Astrocyte (in vitro differentiated cells and primary cell): Measurements from ENCODE around the gene SFXN3. TPM values are rescaled to one million over a fixed set of nuclear protein-coding genes. Genes with fewer than 3 reads are reported as not detected.

Experiments
- DNase-seq: peaks from one replicate; pipeline ENCODE4 v3.0.0-alpha.2; 2010; ENCODE audit warnings: low read depth
- FAIRE-seq: peaks from 2 replicates; lab custom pipeline; 2011; peaks lifted over from hg19 to GRCh38; lab: Jason Lieb, UNC
- H2AFZ ChIP-seq: 2 replicates; pipeline ENCODE4 v1.6.0; 2012; ENCODE audit warnings: low read depth, low read length, inconsistent platforms
- H3K27ac ChIP-seq: 2 replicates; pipeline ENCODE4 v1.5.1; 2011; ENCODE audit warnings: low read depth, low read length, inconsistent platforms
- H3K27me3 ChIP-seq: 2 replicates; pipeline ENCODE4 v1.6.0; 2011; ENCODE audit warnings: low read length, inconsistent platforms; ENCODE audit not compliant: insufficient read depth
- H3K36me3 ChIP-seq: 2 replicates; pipeline ENCODE4 v1.5.1; 2011; ENCODE audit warnings: low read length, inconsistent platforms; ENCODE audit not compliant: insufficient read depth
- H3K4me1 ChIP-seq: 2 replicates; pipeline ENCODE4 v1.5.1; 2011; ENCODE audit warnings: low read length, inconsistent platforms; ENCODE audit not compliant: insufficient read depth
- H3K4me2 ChIP-seq: 2 replicates; pipeline ENCODE4 v1.6.0; 2012; ENCODE audit warnings: low read length, inconsistent platforms
- H3K4me3 ChIP-seq: 2 replicates; pipeline ENCODE4 v1.5.1; 2011; ENCODE audit warnings: low read depth, mild to moderate bottlenecking, low read length, inconsistent platforms; ENCODE audit not compliant: insufficient read depth
- H3K79me2 ChIP-seq: 2 replicates; pipeline ENCODE4 v1.6.0; 2012; ENCODE audit warnings: mild to moderate bottlenecking, low read length, inconsistent platforms; ENCODE audit not compliant: insufficient read depth
- H3K9ac ChIP-seq: 2 replicates; pipeline ENCODE4 v1.6.0; 2012; ENCODE audit warnings: mild to moderate bottlenecking, low read length, inconsistent platforms
- H3K9me3 ChIP-seq: 2 replicates; pipeline ENCODE4 v1.5.1; 2012; ENCODE audit warnings: low read depth, mild to moderate bottlenecking, low read length, inconsistent platforms; ENCODE audit not compliant: insufficient read depth
- H4K20me1 ChIP-seq: 2 replicates; pipeline ENCODE4 v1.6.0; 2012; ENCODE audit warnings: low read length, inconsistent platforms; ENCODE audit not compliant: insufficient read depth
- H3K27ac Mint-ChIP-seq: one replicate; pipeline ENCODE4 v1.8.0; 2021; ENCODE audit warnings: mild to moderate bottlenecking, mixed read lengths; ENCODE audit not compliant: unreplicated experiment
- H3K27me3 Mint-ChIP-seq: one replicate; pipeline ENCODE4 v1.8.0; 2021; ENCODE audit warnings: low read depth, mixed read lengths; ENCODE audit not compliant: unreplicated experiment
- H3K36me3 Mint-ChIP-seq: one replicate; pipeline ENCODE4 v1.8.0; 2021; ENCODE audit warnings: low read depth, mixed read lengths; ENCODE audit not compliant: unreplicated experiment
- H3K4me1 Mint-ChIP-seq: one replicate; pipeline ENCODE4 v1.8.0; 2021; ENCODE audit warnings: low read depth, mixed read lengths; ENCODE audit not compliant: unreplicated experiment
- H3K4me3 Mint-ChIP-seq: one replicate; pipeline ENCODE4 v1.8.0; 2021; ENCODE audit warnings: mild to moderate bottlenecking, moderate library complexity, mixed read lengths; ENCODE audit not compliant: unreplicated experiment
- H3K9me3 Mint-ChIP-seq: one replicate; pipeline ENCODE4 v1.8.0; 2021; ENCODE audit warnings: mild to moderate bottlenecking, mixed read lengths; ENCODE audit not compliant: unreplicated experiment
- EZH2 ChIP-seq: IDR thresholded peaks from 2 replicates; pipeline ENCODE4 v1.6.1; 2012; ENCODE audit warnings: mild to moderate bottlenecking, low read length, inconsistent platforms; ENCODE audit not compliant: insufficient read depth
- total RNA-seq: library from RNA; stranded (reverse); gene quantifications from 2 replicates; pipeline ENCODE4 v1.2.1, GENCODE V29; 2021
- TF ChIP-seq, protein P1 (sequence below): IDR thresholded peaks from 2 replicates; pipeline ENCODE4 v1.5.1; 2011; ENCODE audit warnings: low read depth, mild to moderate bottlenecking, inconsistent platforms, low read length, moderate library complexity; ENCODE audit not compliant: insufficient read depth

The SFXN3 gene
- total RNA-seq, 1 donor from 2014 or later = 68.3 TPM

DNA sequence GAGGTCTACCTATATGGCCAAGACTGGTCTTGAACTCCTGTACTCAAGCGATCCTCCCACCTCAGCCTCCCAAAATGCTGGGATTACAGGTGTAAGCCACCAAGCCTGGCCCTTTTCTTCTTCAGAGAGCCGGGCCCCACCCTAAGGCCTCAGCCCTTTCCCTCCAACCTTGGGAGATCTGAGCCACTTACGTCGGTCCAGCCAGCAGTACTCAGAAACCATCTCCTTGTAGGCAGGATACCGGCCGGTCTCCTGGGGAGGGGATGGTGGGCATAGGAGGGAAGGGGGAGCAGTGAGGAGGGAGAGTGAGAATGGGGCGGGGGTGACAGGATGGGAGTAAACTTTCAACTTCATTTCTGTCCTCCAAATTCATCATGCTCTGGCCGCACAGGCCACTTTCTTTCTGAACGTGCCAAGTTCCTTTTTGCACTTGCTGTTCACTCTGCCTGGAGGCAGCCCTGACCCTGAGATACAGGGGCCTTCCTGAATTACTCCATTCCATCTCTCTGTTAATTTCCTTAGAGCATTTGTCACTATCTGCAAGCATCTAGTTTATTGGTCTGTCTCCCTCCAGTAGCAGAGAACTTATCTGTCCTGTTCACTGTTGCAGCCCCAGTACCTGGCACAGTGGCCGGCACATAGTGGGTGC lies 10.5 kb upstream of the SFXN3 start:
- Histone ChIP-seq H3K4me2 (no peak overlapping the region), H3K9me3 (no peaks in the 10 kb centered on the region), H3K36me3 (no peaks in the 10 kb centered on the region), H4K20me1 (no peaks in the 10 kb centered on the region), H3K4me1 (peaks cover 12% of the 10 kb centered on the region), H3K27ac (no peak overlapping the region), H2AFZ (no peak overlapping the region), H3K79me2 (no peaks in the 10 kb centered on the region), H3K27me3 (no peaks in the 10 kb centered on the region), H3K4me3 (no peak overlapping the region), H3K9ac (no peak overlapping the region)
- no peaks in the 10 kb centered on the region for H3K9me3 Mint-ChIP-seq
- TF ChIP-seq EZH2 = no peak
- TF ChIP-seq, protein P1, sequence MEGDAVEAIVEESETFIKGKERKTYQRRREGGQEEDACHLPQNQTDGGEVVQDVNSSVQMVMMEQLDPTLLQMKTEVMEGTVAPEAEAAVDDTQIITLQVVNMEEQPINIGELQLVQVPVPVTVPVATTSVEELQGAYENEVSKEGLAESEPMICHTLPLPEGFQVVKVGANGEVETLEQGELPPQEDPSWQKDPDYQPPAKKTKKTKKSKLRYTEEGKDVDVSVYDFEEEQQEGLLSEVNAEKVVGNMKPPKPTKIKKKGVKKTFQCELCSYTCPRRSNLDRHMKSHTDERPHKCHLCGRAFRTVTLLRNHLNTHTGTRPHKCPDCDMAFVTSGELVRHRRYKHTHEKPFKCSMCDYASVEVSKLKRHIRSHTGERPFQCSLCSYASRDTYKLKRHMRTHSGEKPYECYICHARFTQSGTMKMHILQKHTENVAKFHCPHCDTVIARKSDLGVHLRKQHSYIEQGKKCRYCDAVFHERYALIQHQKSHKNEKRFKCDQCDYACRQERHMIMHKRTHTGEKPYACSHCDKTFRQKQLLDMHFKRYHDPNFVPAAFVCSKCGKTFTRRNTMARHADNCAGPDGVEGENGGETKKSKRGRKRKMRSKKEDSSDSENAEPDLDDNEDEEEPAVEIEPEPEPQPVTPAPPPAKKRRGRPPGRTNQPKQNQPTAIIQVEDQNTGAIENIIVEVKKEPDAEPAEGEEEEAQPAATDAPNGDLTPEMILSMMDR = no peak
- peaks cover 5% of the 10 kb centered on the region for H3K4me1 Mint-ChIP-seq
- FAIRE-seq = no peak
- peaks cover 32% of the 10 kb centered on the region for H3K27me3 Mint-ChIP-seq
- H3K4me3 Mint-ChIP-seq = no peak overlapping the region
- H3K27ac Mint-ChIP-seq = no peak overlapping the region
- peaks cover 2% of the 10 kb centered on the region for H3K36me3 Mint-ChIP-seq
- DNase-seq = no peak

GRCh38 chr10:101021239-101021638 lies 9.8 kb upstream of the SFXN3 start:
- H3K4me1 Mint-ChIP-seq = peaks cover 5% of the 10 kb centered on the region
- H3K4me3 ChIP-seq = no peak overlapping the region
- H3K27me3 ChIP-seq = no peaks in the 10 kb centered on the region
- H3K27ac ChIP-seq = no peak overlapping the region
- H4K20me1 ChIP-seq = no peaks in the 10 kb centered on the region
- H3K27me3 Mint-ChIP-seq = peaks cover 29% of the 10 kb centered on the region
- H3K9me3 Mint-ChIP-seq = no peaks in the 10 kb centered on the region
- no peaks in the 10 kb centered on the region for H3K79me2 ChIP-seq
- H2AFZ ChIP-seq = no peak overlapping the region
- FAIRE-seq (no peak), DNase-seq (no peak)
- H3K27ac Mint-ChIP-seq = no peak overlapping the region
- H3K36me3 ChIP-seq = no peaks in the 10 kb centered on the region
- H3K9me3 ChIP-seq = no peaks in the 10 kb centered on the region
- H3K4me1 ChIP-seq = peaks cover 11% of the 10 kb centered on the region
- H3K4me3 Mint-ChIP-seq = no peak overlapping the region
- H3K36me3 Mint-ChIP-seq = peaks cover 2% of the 10 kb centered on the region
- no peak for TF ChIP-seq EZH2
- TF ChIP-seq, protein P1 = no peak
- H3K4me2 ChIP-seq = no peak overlapping the region
- H3K9ac ChIP-seq = no peak overlapping the region

DNA sequence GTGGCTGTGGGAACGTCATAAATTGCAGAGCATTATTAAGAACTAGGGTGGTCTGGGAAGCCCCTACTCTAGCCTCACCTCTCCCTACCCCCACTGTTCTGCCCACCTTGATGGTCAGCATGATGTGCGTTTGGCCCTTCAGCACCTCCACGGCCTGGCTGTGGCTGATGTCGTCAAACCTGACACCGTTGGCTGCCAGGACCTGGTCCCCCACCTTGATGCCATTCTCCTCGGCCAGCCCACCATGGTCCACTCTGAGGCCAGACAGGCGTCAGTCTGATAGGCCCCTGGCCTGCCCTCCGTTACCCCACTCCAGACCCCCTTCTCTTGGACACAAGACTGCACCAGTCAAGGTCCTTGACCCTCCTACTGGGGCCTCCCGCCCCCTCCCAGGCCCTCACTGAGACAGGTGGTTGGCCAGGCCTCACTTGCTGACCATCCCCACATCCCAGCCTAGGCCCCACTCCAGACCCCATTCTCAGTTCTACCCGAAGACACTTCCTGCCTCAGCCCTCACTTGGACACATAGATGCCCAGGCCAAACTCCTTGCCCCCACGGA lies 9.3 kb upstream of the SFXN3 start:
- H3K27me3 ChIP-seq = no peaks in the 10 kb centered on the region
- FAIRE-seq (no peak), DNase-seq (no peak)
- no peak overlapping the region for H2AFZ ChIP-seq
- no peaks in the 10 kb centered on the region for H3K9me3 ChIP-seq
- H3K4me1 ChIP-seq = peaks cover 11% of the 10 kb centered on the region
- H3K27ac Mint-ChIP-seq = no peak overlapping the region
- no peak overlapping the region for H3K4me3 Mint-ChIP-seq
- H3K9ac ChIP-seq = no peak overlapping the region
- no peaks in the 10 kb centered on the region for H3K36me3 ChIP-seq
- H3K4me3 ChIP-seq = no peak overlapping the region
- H3K27ac ChIP-seq = no peak overlapping the region
- no peak overlapping the region for H3K4me2 ChIP-seq
- no peaks in the 10 kb centered on the region for H3K79me2 ChIP-seq
- TF ChIP-seq, protein P1 = no peak
- TF ChIP-seq EZH2 = no peak
- H3K27me3 Mint-ChIP-seq = peaks cover 24% of the 10 kb centered on the region
- H3K9me3 Mint-ChIP-seq = no peaks in the 10 kb centered on the region
- peaks cover 2% of the 10 kb centered on the region for H3K36me3 Mint-ChIP-seq
- no peaks in the 10 kb centered on the region for H4K20me1 ChIP-seq
- H3K4me1 Mint-ChIP-seq = peaks cover 5% of the 10 kb centered on the region
